ENCODE measurements around the gene TMEM38A. TPM values are rescaled to one million over a fixed set of nuclear protein-coding genes. Genes with fewer than 3 reads are reported as not detected.

Gene TMEM38A
- total RNA-seq, 1 donor from 2014 or later, result 0.36 TPM

- peak overlapping the region; percentile 93 for H3K27ac Mint-ChIP-seq
- peaks cover 10% of the 10 kb centered on the region for H3K27me3 Mint-ChIP-seq (ENCODE audit: insufficient read depth, low read depth)
- H3K4me2 ChIP-seq, result peak overlapping the region; percentile 80
- peak overlapping the region; percentile 53 for H3K9ac ChIP-seq
- peaks cover 21% of the 10 kb centered on the region for H3K4me1 Mint-ChIP-seq
- TF ChIP-seq CTCF (IDR thresholded peaks at IDR 0.05) (no peak), EZH2 (IDR thresholded peaks at IDR 0.05) (no peak), EZH2phosphoT487 (IDR thresholded peaks at IDR 0.05) (no peak)
- peaks cover 39% of the 10 kb centered on the region for H3K79me2 ChIP-seq (ENCODE audit: low read depth)
- peaks cover 5% of the 10 kb centered on the region for H3K4me1 ChIP-seq
- peaks cover 9% of the 10 kb centered on the region for H3F3A ChIP-seq (ENCODE audit: low read depth)
- peaks cover 3% of the 10 kb centered on the region for H3K36me3 ChIP-seq
- H3K27ac ChIP-seq, result no peak overlapping the region
- peaks cover 41% of the 10 kb centered on the region for H4K20me1 ChIP-seq (ENCODE audit: low read depth)
- H3K9me3 Mint-ChIP-seq, result no peaks in the 10 kb centered on the region
- DNase-seq (ENCODE audit: low spot score), result no peak
- H3K36me3 Mint-ChIP-seq, result peaks cover 16% of the 10 kb centered on the region
- H3K9me3 ChIP-seq (ENCODE audit: low read depth), result no peaks in the 10 kb centered on the region
- H3K4me3 Mint-ChIP-seq, result peak overlapping the region; percentile 98
- no peak overlapping the region for H2AFZ ChIP-seq (replicated peaks)
- H3K27me3 ChIP-seq, result peaks cover 31% of the 10 kb centered on the region
- peak overlapping the region; percentile 81 for H3K4me3 ChIP-seq
Measured at GRCh38 chr19:16659464-16659831, 1.5 kb upstream of the TMEM38A start.

DNA sequence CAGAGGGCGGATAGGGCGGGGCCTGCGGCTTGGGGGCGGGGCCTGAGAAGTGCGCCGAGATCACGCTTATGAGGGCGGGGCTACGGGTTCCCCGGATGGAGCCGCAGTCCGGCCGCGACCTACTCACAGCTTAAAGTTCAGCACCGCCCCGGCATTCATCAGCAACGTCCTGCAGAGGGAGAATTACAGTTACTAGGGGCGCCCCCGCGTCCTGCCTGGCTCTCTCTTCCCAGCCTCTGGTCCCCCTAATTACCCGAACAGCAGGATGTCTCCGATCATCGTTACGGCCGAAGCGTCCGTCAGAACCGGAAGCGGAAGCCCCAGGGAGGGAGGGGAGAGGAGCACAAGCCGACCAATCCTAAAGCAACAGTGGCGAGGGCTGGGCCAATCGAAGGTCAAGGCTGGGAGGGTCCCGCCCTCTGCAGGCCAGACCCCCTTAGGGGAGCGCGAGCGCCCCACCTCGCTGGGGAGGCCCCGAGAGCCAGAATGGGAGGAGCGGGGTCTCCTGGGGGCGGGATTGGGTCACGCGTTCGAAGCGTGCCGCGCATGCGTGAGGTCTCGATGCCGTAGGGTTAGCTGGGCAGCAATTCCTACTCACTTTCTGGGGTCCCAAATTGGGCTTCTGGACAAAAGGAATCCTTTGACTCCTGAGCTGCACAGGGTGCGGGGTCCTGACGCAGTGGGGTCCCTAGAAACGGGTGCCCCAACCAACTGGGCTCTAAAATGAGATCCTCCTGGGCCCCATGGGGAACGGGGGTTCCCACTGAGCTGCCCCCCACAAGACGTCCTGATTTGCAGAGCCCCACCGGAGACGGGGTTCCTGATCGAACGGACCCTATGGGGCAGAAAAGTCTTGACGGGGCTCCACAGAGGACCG is 869 bp upstream of the TMEM38A start, which contains the start of gene SMIM7:
TSS of gene SMIM7 (minus strand) at position 313 of the 877 bp plus-strand sequence. CDS start at position 279, 34 bp downstream.
- H3K79me2 ChIP-seq (ENCODE audit: low read depth), result peaks cover 39% of the 10 kb centered on the region
- no peaks in the 10 kb centered on the region for H3K9me3 Mint-ChIP-seq
- peak within 1 kb of the TSS; percentile 79 for H3K27ac ChIP-seq
- peak within 1 kb of the TSS; percentile 93 for H3K27ac Mint-ChIP-seq
- peaks cover 41% of the 10 kb centered on the region for H4K20me1 ChIP-seq (ENCODE audit: low read depth)
- DNase-seq (ENCODE audit: low spot score), result peak; percentile 99
- peaks cover 21% of the 10 kb centered on the region for H3K4me1 Mint-ChIP-seq
- peaks cover 3% of the 10 kb centered on the region for H3K36me3 ChIP-seq
- peaks cover 5% of the 10 kb centered on the region for H3K4me1 ChIP-seq
- H3K9ac ChIP-seq, result peak within 1 kb of the TSS; percentile 75
- peak within 1 kb of the TSS; percentile 80 for H3K4me2 ChIP-seq
- TF ChIP-seq CTCF (IDR thresholded peaks at IDR 0.05) (peak; percentile 25), EZH2 (IDR thresholded peaks at IDR 0.05) (no peak)
- H3K9me3 ChIP-seq (ENCODE audit: low read depth), result no peaks in the 10 kb centered on the region
- peak within 1 kb of the TSS; percentile 81 for H3K4me3 ChIP-seq
- peaks cover 10% of the 10 kb centered on the region for H3K27me3 Mint-ChIP-seq (ENCODE audit: insufficient read depth, low read depth)
- peaks cover 9% of the 10 kb centered on the region for H3F3A ChIP-seq (ENCODE audit: low read depth)
- H3K36me3 Mint-ChIP-seq, result peaks cover 12% of the 10 kb centered on the region
- H3K27me3 ChIP-seq, result peaks cover 31% of the 10 kb centered on the region
- H3K4me3 Mint-ChIP-seq, result peak within 1 kb of the TSS; percentile 98
- peak within 1 kb of the TSS; percentile 95 for H2AFZ ChIP-seq (replicated peaks)

DNA sequence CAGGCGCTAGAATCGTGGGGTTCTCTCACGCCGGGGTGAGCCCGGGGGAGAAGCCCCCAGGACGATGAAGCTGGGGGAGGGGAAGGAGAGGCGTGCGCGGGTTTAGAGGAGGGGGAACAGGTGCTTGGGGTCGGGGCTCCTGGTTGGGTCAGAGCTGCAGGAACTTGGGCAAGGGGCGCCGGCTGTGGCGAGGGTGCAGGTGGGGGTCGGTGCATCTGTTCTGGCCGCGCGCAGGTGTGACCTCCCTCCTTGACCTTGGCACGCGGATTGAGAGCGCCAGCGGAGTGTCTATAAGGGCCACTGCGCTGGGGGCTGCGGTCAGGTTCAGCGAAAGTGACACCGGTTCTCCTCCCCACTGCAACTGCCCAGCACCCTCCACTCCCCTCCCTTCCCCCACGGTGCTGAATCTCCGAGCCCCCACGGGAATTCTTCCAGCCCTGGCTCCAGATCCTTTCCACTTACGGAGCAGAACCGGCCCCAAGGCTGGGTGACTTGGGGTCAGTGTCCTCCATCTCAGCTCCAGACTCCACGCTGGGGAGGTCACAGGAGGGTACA is 618 bp downstream of the TMEM38A start:
- H3K27me3 ChIP-seq, result peaks cover 31% of the 10 kb centered on the region
- DNase-seq (ENCODE audit: low spot score), result peak; percentile 16
- no peak overlapping the region for H3K27ac ChIP-seq
- TF ChIP-seq EZH2phosphoT487 (IDR thresholded peaks at IDR 0.05), result peak; percentile 15
- TF ChIP-seq CTCF (IDR thresholded peaks at IDR 0.05), result no peak
- TF ChIP-seq EZH2 (IDR thresholded peaks at IDR 0.05), result peak; percentile 26
- H3F3A ChIP-seq (ENCODE audit: low read depth), result peaks cover 9% of the 10 kb centered on the region
- H2AFZ ChIP-seq (replicated peaks), result peak overlapping the region; percentile 76
- peak overlapping the region; percentile 80 for H3K4me2 ChIP-seq
- peaks cover 8% of the 10 kb centered on the region for H3K36me3 Mint-ChIP-seq
- peaks cover 3% of the 10 kb centered on the region for H3K36me3 ChIP-seq
- H3K4me1 Mint-ChIP-seq, result peaks cover 21% of the 10 kb centered on the region
- H3K4me3 Mint-ChIP-seq, result peak overlapping the region; percentile 88
- no peaks in the 10 kb centered on the region for H3K9me3 ChIP-seq (ENCODE audit: low read depth)
- H3K27me3 Mint-ChIP-seq (ENCODE audit: insufficient read depth, low read depth), result peaks cover 10% of the 10 kb centered on the region
- H3K4me1 ChIP-seq, result peaks cover 5% of the 10 kb centered on the region
- H3K4me3 ChIP-seq, result peak overlapping the region; percentile 81
- no peaks in the 10 kb centered on the region for H3K9me3 Mint-ChIP-seq
- no peak overlapping the region for H3K27ac Mint-ChIP-seq
- H4K20me1 ChIP-seq (ENCODE audit: low read depth), result peaks cover 29% of the 10 kb centered on the region
- no peak overlapping the region for H3K9ac ChIP-seq
- H3K79me2 ChIP-seq (ENCODE audit: low read depth), result peaks cover 31% of the 10 kb centered on the region
